Measurements from ENCODE around the gene FAM53B.

Gene FAM53B

DNA sequence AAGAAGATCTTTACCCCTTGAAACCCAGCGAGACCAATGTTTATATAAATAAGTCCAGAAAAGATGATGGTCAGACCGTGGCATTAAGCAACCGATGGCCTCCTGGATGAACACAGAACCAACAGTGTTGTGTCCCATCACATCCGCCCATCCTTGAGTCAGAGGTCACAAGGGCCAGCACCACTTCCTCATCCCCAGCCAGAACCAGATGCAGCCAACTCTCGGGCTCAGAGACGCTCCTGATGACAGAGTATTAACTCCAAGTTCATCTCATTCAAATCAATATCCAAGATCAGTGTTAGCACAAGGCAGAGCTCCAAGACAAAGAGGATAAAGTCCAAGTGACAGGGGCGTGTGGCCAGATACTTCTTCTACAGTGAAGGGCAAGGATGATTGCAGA lies 63.5 kb downstream of the FAM53B start:
- TF ChIP-seq, protein P1, sequence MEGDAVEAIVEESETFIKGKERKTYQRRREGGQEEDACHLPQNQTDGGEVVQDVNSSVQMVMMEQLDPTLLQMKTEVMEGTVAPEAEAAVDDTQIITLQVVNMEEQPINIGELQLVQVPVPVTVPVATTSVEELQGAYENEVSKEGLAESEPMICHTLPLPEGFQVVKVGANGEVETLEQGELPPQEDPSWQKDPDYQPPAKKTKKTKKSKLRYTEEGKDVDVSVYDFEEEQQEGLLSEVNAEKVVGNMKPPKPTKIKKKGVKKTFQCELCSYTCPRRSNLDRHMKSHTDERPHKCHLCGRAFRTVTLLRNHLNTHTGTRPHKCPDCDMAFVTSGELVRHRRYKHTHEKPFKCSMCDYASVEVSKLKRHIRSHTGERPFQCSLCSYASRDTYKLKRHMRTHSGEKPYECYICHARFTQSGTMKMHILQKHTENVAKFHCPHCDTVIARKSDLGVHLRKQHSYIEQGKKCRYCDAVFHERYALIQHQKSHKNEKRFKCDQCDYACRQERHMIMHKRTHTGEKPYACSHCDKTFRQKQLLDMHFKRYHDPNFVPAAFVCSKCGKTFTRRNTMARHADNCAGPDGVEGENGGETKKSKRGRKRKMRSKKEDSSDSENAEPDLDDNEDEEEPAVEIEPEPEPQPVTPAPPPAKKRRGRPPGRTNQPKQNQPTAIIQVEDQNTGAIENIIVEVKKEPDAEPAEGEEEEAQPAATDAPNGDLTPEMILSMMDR (IDR thresholded peaks at IDR 0.05; ENCODE audit: low read depth, low read length): no peak
- in situ Hi-C loops (cut with HindIII; ENCODE audit: low sequenced_read_pairs): no loop called here
- no peak for DNase-seq (ENCODE audit: low read depth, low spot score)
- H3K4me3 ChIP-seq (ENCODE audit: low read depth, low read length): no peak overlapping the region

DNA sequence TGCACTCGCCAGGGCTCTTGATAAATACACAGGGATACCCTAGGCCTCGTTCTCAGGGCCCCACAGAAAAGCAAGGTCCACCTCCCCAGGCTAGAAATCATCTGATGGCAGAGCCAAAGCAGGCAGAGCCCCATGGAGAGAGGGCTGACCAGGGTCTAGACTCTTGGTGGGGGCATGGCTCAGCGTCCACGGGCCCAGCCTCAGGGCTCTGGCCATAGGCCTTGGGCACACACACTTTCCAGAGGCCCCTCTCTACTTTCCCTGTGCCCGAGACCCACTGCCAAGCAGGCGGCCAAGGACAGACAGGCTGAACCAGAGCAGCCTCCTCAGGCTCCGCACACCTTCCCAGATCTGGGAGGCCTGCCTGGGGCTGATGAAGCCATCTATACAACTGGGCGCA lies 64.8 kb downstream of the FAM53B start:
- TF ChIP-seq, protein P1 (IDR thresholded peaks at IDR 0.05; ENCODE audit: low read depth, low read length): no peak
- H3K4me3 ChIP-seq (ENCODE audit: low read depth, low read length): no peak overlapping the region
- in situ Hi-C loops (cut with HindIII; ENCODE audit: low sequenced_read_pairs): no loop called here
- no peak for DNase-seq (ENCODE audit: low read depth, low spot score)

DNA sequence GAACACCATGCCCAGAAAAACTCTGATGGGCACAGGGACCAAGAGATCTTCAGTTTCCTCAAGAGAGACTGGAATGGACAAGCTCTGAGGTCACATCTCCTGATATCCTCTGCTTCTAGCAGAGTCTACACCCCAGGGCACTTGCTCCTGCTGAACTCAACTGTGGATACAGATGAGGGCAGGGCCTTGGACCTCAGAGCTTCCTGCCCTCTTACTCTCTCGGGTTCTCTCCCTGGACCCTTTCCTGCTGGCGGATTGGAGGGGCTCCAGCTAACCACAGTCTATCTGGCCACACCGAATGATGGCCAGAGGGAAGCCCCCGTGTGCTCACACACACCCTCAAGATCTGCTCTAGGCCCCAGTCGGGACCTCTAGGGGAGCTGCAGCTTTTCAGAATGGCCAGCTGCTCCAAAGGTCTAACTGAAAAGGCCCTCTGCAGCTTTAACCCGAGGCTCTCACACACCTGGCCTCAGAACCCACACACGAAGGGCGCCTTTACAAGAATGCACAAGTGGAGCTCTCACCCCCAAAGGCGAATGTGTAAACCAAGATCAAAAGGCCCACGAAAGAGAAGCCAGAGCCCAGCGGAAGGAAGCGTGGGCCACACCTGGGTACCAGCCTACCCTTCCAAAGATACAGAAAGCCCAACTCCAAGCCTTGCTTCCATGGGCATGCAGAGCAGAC lies 65.5 kb downstream of the FAM53B start:
- no peak for DNase-seq (ENCODE audit: low read depth, low spot score)
- in situ Hi-C loops (cut with HindIII; ENCODE audit: low sequenced_read_pairs): no loop called here

DNA sequence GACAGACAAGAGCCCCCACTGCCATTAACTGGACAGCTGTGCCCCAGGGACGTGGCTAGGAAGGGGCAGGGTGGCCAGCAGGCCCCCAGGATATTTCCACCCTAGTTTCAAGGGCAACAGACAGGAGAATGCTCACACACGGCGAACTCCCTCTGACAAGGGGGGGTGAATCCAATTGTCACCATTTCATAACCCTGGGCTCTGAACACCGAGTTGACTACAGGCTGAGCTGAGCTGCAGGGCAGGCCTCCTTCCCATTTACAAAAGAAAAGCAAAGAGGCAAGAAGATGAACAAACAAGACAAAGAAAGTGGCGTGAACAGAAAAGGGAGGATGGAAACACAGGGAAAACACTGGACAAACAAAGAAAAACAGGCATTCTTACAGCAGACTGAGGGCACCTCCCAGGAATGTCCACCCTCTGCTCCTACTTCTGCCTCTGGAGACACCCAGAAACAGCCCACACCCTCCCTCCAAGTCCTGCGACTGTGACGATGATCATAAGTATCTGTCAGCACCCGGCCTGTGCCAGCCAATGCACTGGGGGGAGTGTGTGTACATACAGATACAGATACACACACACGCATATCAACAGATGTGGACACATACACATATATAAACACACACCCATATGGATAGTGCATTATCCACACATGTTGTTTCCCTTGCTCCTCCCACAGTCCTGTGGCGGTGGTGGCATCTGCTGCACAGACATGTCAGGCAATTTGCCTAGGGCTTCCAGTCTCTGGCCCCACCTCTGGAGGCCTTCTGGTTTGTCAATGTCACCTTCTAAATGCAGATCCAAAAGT lies 66.2 kb downstream of the FAM53B start:
- in situ Hi-C loops (cut with HindIII; ENCODE audit: low sequenced_read_pairs): no loop called here
- no peak for DNase-seq (ENCODE audit: low read depth, low spot score)
- TF ChIP-seq, protein P1 (IDR thresholded peaks at IDR 0.05; ENCODE audit: low read depth, low read length): no peak
- no peak overlapping the region for H3K4me3 ChIP-seq (ENCODE audit: low read depth, low read length)

More for the DNA sequence above, 65.5 kb downstream of the FAM53B start:
- no peak overlapping the region for H3K4me3 ChIP-seq (ENCODE audit: low read depth, low read length)
- TF ChIP-seq, protein P1 (IDR thresholded peaks at IDR 0.05; ENCODE audit: low read depth, low read length): no peak

DNA sequence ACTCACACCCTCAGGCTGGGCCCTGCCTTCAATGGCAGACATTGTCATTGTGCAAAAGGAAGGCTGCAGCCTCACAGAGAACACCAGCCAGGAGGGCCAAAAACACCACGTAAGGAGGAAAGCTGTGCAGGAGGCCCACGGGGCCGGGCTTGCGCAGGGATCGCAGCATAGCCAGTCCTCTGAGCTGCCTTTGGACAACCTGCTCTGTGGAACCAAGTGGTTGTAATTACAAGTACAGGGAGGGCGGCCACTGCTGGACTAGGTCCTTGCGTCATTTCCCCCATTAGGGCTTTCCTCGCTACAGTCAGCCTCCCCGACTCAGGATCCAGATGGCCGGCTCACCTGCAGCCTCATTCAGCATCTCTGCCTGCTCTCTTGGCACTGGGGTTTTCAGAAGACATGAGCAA lies 66.9 kb downstream of the FAM53B start:
- no peak for DNase-seq (ENCODE audit: low read depth, low spot score)
- in situ Hi-C loops (cut with HindIII; ENCODE audit: low sequenced_read_pairs): no loop called here
- TF ChIP-seq, protein P1 (IDR thresholded peaks at IDR 0.05; ENCODE audit: low read depth, low read length): no peak
- no peak overlapping the region for H3K4me3 ChIP-seq (ENCODE audit: low read depth, low read length)

DNA sequence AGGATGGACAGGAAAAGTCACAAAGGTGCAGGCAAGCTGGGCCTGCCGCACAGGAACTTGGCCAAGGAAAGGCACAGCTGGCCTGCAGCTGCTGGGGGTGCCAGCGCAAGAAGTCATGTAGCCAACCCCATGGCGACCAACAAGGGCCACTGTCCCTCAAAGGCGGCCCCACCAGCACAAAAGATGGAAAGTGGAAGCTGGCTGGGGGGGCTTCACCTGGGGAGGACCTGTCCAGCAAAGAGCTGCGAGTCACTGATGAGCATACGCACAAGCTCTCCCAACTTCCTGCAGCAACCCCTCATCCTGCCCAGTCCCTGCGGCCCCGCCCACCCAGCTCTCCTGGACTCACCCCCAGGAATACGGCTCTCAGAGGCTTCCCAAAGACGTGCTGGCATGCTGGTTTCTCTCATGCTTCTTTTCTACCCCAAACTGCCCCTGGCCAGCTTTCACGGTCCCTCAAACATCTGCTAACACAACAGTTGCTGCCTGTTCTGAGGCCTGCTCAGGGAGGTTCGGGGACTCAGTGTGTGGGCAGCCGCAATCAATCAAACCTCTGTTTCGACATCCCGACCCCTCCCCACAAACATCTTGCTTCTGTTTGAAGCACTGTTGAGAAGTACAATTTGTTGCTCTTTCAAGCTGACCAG lies 67.6 kb downstream of the FAM53B start:
- TF ChIP-seq, protein P1 (IDR thresholded peaks at IDR 0.05; ENCODE audit: low read depth, low read length): no peak
- no peak overlapping the region for H3K4me3 ChIP-seq (ENCODE audit: low read depth, low read length)
- DNase-seq (ENCODE audit: low read depth, low spot score): no peak
- in situ Hi-C loops (cut with HindIII; ENCODE audit: low sequenced_read_pairs): no loop called here

Measured in astrocyte of the spinal cord (primary cell).